Activated T-cell treated with anti-CD3 and anti-CD28 coated beads for 24 hours (primary cell): Measurements from ENCODE around the gene RTN4RL2.

Experiments
- DNase-seq: peaks from one replicate; pipeline ENCODE4 v3.0.0-alpha.2; 2020; ENCODE audit warnings: low read depth

Gene RTN4RL2

DNA sequence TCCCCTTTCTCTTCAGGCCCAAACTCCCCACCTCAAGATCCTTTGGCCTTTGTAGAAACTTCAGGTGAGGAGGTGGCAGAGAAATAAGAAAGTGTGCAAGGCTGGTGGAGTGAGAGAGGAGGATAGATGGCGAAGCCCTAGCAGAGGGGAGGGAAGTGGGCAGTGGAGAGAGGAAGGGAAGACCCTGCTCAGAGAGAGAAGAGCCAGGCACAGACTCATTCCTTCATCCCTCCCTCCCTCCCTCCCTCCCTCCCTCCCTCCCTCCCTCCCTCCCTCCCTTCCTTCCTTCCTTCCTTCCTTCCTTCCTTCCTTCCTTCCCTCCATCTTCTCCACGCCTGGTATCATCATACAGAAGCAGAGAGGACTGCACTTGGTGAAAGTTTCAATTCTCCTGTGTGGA is 21.0 kb downstream of the RTN4RL2 start:
- DNase-seq = no peak

- DNase-seq = no peak
Observed at GRCh38 chr11:57481915-57482781, 21.8 kb downstream of the RTN4RL2 start.

DNA sequence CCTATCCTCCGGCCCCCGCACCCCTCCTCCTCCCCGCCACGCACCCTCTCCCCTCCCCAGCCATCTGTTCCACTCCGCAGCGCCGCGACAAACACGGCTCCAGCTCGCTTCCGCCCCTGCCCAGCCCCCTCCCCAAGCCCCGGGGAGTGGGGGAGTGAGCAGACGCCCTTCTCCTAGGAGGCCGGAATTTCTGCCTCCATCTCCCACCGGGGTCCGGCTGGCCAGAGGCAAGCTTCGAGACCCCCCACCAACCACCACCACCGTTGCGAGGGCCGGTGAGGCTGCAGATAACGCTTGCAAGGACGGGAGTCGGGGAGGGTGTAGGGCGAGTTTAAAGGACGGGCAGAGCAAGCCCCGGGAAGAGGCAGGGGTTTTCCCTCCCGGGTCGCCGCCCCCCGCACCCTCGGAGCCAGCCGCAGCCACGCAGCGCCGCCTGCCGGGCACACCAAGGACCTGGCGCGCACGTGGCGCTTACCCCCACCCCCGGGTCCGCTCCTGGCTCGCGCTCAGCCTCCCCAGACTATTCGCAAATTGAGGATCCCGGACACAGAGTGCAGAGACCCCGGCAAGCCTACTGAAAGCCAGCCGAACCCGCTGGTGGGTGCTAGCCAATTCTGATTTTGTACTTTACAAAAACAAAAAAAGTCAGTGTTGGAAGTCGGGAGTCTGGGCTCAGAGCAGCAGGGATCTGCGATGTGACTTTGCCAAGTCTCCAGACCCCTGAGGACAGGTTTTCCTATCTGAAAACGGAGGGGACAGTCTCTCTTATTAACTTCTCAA is 22.6 kb downstream of the RTN4RL2 start:
- DNase-seq = peak; percentile 62

GRCh38 chr11:57483562-57483918 is 23.2 kb downstream of the RTN4RL2 start:
- DNase-seq = no peak

DNA sequence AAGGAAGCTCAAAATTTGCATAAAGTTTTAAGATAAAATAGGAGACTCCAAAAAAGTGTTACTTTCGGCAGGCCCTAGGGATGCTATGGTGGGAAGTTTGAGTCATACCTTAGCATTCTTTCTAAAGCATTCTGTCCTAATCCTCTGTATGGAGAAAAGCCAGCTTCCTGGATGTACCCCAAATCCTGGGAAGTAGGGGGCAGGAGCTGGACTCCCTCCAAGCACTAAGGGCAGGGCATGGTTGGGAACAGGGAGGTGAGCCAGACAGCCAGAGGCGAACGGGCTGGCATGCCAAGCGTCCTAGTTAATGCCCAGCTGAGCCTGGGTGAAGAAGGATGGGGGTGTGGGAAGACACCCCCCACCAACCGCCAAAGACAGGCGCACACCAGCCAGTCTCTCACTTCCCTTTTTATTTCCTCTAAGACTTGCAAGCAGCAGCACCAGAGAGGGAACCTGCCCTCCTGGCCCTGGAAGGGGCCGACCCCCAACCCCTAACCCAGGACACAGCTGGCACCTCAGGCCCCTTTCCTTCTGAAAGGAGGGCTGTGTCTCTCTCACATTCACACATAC is 23.9 kb downstream of the RTN4RL2 start:
- no peak for DNase-seq

DNA sequence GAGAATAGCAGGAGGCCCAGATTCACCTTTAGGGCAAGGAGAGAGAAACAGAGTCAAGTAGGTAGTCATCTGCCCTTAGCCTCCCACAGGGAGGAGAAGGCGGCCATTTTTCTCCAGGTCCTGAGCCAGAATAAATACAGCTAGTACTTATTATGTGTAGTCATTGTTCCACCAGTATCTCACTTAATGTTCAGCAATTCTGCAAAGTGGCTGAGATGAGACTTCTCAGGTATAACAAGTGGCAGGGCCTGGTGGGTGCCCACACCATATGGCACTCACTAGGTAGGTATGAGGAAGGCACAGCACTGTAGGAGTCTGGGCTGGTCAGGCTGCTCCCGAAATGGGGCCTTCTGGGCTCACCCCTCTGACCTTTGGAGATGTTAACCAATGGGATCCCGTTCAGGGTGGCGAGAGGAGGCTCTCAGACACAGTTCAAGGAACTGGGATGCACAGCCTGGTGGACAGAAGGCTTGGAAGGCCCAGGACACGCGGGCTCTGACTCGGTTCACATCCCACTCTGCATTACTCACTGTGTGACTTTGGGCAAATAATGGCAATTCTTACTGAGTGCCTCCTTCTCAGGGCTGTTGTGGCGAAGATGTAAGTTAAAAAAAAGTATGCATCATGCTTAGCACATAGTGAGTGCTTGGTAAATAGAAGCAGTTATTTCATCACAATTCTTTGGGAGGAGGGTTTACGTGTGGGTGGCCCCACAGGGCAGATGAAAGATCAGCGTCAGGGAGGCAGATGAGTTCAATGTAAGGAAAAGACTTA is 25.1 kb downstream of the RTN4RL2 start:
- no peak for DNase-seq

GRCh38 chr11:57487021-57487778 is 26.9 kb downstream of the RTN4RL2 start:
- DNase-seq = no peak

- no peak for DNase-seq
Observed at GRCh38 chr11:57487920-57488659, 27.8 kb downstream of the RTN4RL2 start.

DNA sequence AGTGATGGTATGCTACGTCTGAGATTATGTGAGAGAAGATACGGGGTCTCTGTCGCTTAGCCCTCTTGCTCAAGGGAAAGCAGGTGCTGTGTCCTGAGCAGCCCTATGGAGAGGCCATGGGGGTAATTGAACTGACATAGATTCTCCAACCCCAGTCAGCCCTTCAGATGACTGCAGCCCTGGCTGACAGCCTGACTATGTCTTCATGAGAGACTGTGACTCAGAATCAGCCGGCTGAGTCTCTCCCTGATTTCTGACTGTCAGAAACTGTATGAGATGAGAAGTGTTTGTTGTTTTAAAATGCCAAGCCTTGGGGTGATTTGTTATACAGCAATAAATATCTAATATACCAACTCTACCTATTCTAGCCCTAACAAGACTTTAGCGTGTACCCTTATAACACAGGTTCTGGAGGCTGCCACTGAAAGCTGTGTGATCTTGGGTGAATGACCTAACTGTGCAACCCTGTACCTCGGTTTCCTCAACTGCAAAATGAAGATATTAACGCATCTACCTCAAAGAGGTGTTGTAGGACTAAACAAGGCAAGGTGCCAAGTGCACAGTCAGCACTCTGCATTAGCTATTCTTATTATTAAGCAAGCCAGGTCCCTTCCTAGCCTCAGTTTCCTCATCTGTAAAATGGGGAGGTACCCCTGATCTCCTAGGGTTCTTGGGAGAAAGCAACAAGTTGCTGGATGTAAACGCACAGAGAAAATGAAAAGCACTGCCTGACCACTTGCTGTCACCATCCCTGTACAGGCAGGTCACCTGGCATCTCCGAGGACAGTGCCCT is 30.3 kb downstream of the RTN4RL2 start:
- no peak for DNase-seq

GRCh38 chr11:57491371-57492061 is 31.2 kb downstream of the RTN4RL2 start:
- peak; percentile 30 for DNase-seq

- DNase-seq = peak; percentile 59
Observed at GRCh38 chr11:57493507-57494503, 33.5 kb downstream of the RTN4RL2 start.

GRCh38 chr11:57496109-57496820 is 35.9 kb downstream of the RTN4RL2 start:
- DNase-seq = no peak

DNA sequence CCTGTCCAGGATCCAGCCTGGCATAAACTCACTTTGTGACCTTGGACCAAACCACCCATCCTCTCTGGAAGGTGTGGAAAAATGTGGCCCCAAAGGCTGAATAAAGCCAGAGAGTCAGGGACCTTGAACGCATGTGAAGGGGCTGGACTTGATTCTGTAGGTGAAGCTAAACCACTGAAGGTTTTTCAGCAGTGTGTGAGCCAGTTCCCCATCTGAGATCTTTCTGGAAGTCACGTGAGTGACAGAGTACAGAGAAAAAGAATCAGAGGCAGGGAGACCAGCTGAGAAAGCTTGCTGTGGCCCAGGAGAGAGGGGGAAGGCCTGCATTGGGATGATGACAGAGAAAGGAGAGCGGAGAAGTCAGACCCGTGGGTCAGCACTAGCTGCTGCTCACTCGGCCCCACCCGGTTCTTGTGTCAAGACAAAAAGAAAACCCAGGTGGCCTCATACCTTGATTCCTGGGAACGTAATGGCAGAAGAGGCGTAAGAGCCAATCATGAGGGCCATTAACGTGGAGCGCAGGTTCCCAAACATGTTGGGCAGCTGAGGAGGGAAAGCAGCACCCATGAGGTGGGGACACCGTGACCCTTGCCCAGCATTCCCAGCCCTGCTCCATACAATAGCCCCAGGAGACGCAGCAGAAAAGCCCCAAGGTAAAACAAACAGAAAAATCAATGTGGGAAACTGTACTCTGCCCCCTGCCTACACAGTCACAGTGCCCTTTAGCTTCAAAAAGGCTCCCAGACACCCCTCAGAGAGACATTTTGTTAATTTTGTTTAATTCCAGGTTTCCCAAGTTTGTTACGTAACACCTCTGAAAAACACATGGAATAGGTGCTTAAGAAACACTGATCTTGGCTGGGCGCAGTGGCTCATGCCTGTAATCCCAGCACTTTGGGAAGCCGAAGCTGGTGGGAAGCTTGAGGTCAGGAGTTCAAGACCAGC is 37.2 kb downstream of the RTN4RL2 start:
- DNase-seq = no peak

- DNase-seq = no peak
Observed at GRCh38 chr11:57498540-57498939, 38.2 kb downstream of the RTN4RL2 start.

DNA sequence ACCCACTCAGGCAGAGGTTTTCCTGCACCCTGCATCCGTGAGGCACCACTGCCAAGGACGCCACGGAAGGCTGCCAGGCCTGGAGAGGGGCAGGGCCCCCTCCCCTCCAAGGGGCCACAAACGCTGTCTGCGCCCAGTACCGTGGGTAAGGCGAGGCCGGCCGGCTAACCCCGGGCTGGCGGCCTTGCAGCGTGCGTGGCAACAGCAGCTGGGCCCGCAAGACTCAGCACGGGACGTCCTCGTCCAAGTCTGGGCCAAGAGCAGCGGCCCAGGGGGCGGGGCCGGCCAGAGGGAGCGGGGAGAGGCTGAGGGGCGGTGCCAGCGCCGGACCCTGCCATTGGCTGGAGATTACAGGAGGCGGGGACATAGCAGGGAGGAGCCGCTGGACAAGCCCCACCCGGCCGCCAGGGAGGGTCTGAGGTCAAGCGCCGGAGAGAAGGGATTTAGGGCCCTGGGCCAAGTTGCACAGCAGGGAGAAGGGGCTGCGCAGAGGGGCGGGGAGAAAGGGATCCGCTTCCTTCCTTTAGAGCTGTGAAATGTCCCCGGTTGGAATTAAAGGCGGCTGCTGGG is 39.2 kb downstream of the RTN4RL2 start:
- peak; percentile 30 for DNase-seq

DNA sequence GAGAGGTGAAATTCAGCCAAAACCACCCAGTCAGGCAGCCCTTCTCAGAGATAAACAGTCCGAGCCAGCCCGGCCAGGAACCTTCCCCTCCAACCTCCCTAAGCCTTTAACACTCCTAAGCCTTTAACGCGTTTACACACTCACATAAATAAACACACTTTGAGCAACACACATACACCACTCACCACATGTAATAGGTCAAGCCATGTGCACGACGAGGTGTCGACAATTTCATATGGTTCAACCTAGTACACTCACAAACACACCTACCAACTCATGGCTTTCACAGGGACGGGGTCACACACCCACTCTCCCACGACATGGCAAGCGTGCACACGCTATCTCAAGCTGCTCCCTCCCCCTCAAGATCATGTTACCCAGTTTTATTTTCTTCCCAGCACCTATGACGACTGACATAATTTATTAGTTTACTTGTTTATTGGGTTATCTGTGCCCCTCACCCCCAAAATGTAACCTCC is 39.7 kb downstream of the RTN4RL2 start:
- no peak for DNase-seq
